Gastroesophageal sphincter (tissue), 3 donors: ENCODE results near the gene PLXDC2.

Source experiments
- POLR2AphosphoS5 ChIP-seq: sonication (generic); formaldehyde crosslinking; IDR thresholded peaks from one replicate; pipeline ENCODE4 v1.6.1; 2017; ENCODE audit warnings: antibody characterized with exemption
- TF ChIP-seq, protein P1 (sequence below), 4 experiments: fragments of 200-600 bp in 2 of 4; fragments of 450-650 bp in 2 of 4; sonication (generic) in 1 of 4; IDR thresholded peaks; one replicate each; pipeline ENCODE4 v1.5.1; 2017 to 2019; ENCODE audit warnings: antibody characterized with exemption in 4 of 4, mild to moderate bottlenecking in 2 of 4, moderate library complexity in 2 of 4

DNA sequence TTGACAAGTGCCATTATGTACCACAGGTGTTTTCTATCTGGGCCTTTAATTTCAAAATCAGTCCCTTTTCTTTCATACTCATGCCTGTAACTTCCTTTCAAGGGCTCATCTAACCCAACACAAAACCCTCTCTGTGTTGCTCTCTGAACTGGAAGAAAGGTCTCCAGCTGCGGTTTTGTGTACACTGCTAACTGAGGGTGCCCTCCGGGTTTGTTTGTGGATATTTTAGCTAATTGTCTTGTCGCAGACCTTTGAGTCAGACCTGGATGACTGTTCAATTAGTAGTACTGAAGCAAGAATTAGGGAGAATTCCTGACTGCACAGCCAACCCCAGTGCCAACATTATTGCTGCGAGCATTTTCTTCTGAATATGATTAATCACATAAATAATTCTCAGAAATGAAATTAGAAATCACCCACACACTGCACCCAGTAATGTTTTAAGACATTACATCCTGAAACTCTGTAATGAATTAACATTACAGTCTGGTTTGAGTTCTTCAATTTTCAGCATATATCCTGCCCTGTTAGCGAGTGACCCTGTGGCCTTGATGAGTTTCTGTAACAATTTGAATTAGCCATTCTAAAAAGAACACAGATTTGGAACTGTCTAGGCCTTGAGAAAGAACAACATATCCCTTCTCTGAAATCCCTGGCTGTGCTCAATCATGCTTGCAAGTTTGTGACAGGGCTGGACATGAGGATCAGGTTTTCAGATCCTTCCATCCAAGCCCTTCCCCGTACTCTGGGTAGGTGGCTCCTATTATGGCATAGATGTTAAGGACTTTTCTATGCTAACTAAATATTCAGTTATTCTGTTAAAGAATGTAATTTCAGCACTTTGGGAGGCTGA lies 460.1 kb downstream of the PLXDC2 start:
- TF ChIP-seq POLR2AphosphoS5 = no peak
- TF ChIP-seq, protein P1, sequence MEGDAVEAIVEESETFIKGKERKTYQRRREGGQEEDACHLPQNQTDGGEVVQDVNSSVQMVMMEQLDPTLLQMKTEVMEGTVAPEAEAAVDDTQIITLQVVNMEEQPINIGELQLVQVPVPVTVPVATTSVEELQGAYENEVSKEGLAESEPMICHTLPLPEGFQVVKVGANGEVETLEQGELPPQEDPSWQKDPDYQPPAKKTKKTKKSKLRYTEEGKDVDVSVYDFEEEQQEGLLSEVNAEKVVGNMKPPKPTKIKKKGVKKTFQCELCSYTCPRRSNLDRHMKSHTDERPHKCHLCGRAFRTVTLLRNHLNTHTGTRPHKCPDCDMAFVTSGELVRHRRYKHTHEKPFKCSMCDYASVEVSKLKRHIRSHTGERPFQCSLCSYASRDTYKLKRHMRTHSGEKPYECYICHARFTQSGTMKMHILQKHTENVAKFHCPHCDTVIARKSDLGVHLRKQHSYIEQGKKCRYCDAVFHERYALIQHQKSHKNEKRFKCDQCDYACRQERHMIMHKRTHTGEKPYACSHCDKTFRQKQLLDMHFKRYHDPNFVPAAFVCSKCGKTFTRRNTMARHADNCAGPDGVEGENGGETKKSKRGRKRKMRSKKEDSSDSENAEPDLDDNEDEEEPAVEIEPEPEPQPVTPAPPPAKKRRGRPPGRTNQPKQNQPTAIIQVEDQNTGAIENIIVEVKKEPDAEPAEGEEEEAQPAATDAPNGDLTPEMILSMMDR (IDR thresholded peaks at IDR 0.05) = no peak
